OCI-LY7 (cell line): Measurements from ENCODE around the gene MZT1.

Experiments
- EZH2phosphoT487 ChIP-seq: fragments of 200-600 bp; sonication (generic); IDR thresholded peaks from 2 replicates; pipeline ENCODE4 v1.6.1; 2018; ENCODE audit warnings: low read depth, borderline replicate concordance, mild to moderate bottlenecking, mixed run types, antibody characterized with exemption, low read length, moderate library complexity, mixed read lengths
- TF ChIP-seq, protein P1 (sequence below): fragments of 200-600 bp; sonication (generic); conservative IDR thresholded peaks from 2 replicates; pipeline ENCODE4 v1.5.1; 2014; ENCODE audit warnings: mild to moderate bottlenecking, antibody characterized with exemption, low read length, moderate library complexity, mixed read lengths

DNA sequence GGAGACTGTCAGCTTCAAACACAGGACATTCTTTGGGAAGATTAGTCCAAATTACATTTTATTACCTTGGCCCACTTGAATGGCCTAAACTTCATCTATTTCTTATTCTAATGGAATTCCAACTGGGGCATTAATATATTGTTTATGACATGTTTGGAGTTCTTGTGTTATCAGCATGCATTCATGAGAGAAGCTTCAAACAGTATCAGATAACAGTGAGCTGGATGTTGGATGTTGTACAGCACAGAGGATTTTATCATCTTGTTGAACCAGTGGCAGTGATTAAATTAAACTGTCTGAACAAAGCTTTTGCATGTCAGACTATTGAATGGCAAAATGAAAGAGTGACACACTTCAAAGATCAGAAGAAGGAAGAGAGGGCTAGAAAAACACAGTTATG is 50.0 kb downstream of the MZT1 start:
- TF ChIP-seq, protein P1, sequence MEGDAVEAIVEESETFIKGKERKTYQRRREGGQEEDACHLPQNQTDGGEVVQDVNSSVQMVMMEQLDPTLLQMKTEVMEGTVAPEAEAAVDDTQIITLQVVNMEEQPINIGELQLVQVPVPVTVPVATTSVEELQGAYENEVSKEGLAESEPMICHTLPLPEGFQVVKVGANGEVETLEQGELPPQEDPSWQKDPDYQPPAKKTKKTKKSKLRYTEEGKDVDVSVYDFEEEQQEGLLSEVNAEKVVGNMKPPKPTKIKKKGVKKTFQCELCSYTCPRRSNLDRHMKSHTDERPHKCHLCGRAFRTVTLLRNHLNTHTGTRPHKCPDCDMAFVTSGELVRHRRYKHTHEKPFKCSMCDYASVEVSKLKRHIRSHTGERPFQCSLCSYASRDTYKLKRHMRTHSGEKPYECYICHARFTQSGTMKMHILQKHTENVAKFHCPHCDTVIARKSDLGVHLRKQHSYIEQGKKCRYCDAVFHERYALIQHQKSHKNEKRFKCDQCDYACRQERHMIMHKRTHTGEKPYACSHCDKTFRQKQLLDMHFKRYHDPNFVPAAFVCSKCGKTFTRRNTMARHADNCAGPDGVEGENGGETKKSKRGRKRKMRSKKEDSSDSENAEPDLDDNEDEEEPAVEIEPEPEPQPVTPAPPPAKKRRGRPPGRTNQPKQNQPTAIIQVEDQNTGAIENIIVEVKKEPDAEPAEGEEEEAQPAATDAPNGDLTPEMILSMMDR: no peak
- TF ChIP-seq EZH2phosphoT487: no peak
